ENCODE measurements around the gene NAT8. TPM values are rescaled to one million over a fixed set of nuclear protein-coding genes. Genes with fewer than 3 reads are reported as not detected.
"Not testable (repeated sequence)": the region's sequence is repeated elsewhere in the genome, so short reads cannot be mapped to it uniquely, and the experiment has no call there.

NAT8 gene
- total RNA-seq, 1 donor from 2014 or later, result not detected

- no peaks in the 10 kb centered on the region for H3K36me3 Mint-ChIP-seq (ENCODE audit: unreplicated experiment)
- H3K27me3 Mint-ChIP-seq (ENCODE audit: unreplicated experiment), result peaks cover 10% of the 10 kb centered on the region
- H3K27ac Mint-ChIP-seq (ENCODE audit: unreplicated experiment), result no peak overlapping the region
- no peaks in the 10 kb centered on the region for H3K4me1 Mint-ChIP-seq (ENCODE audit: unreplicated experiment)
- no peak for DNase-seq (ENCODE audit: extremely low spot score, unreplicated experiment)
- H3K4me3 Mint-ChIP-seq (ENCODE audit: unreplicated experiment), result no peak overlapping the region
- TF ChIP-seq CTCF (IDR thresholded peaks at IDR 0.05), result no peak
- peaks cover 5% of the 10 kb centered on the region for H3K9me3 Mint-ChIP-seq (ENCODE audit: unreplicated experiment)
Observed at GRCh38 chr2:73640511-73640911, 1.7 kb downstream of the NAT8 start.

- H3K4me3 Mint-ChIP-seq (ENCODE audit: unreplicated experiment), result no peak overlapping the region
- TF ChIP-seq CTCF (IDR thresholded peaks at IDR 0.05), result no peak
- peaks cover 5% of the 10 kb centered on the region for H3K9me3 Mint-ChIP-seq (ENCODE audit: unreplicated experiment)
- no peaks in the 10 kb centered on the region for H3K4me1 Mint-ChIP-seq (ENCODE audit: unreplicated experiment)
- H3K27ac Mint-ChIP-seq (ENCODE audit: unreplicated experiment), result no peak overlapping the region
- DNase-seq (ENCODE audit: extremely low spot score, unreplicated experiment), result no peak
- H3K36me3 Mint-ChIP-seq (ENCODE audit: unreplicated experiment), result no peaks in the 10 kb centered on the region
- H3K27me3 Mint-ChIP-seq (ENCODE audit: unreplicated experiment), result no peaks in the 10 kb centered on the region
Observed at GRCh38 chr2:73638429-73638828, 3.8 kb downstream of the NAT8 start.

GRCh38 chr2:73636977-73637376, 5.2 kb downstream of the NAT8 start:
- not testable (repeated sequence) for H3K27me3 Mint-ChIP-seq (ENCODE audit: unreplicated experiment); H3K4me3 Mint-ChIP-seq (ENCODE audit: unreplicated experiment); H3K27ac Mint-ChIP-seq (ENCODE audit: unreplicated experiment); H3K9me3 Mint-ChIP-seq (ENCODE audit: unreplicated experiment); DNase-seq (ENCODE audit: extremely low spot score, unreplicated experiment); H3K36me3 Mint-ChIP-seq (ENCODE audit: unreplicated experiment); H3K4me1 Mint-ChIP-seq (ENCODE audit: unreplicated experiment)

GRCh38 chr2:73630662-73631266, 11.5 kb downstream of the NAT8 start:
- H3K4me3 Mint-ChIP-seq (ENCODE audit: unreplicated experiment), result not testable (repeated sequence)

GRCh38 chr2:73628493-73628892, 13.7 kb downstream of the NAT8 start:
- not testable (repeated sequence) for H3K36me3 Mint-ChIP-seq (ENCODE audit: unreplicated experiment); H3K27me3 Mint-ChIP-seq (ENCODE audit: unreplicated experiment); H3K4me1 Mint-ChIP-seq (ENCODE audit: unreplicated experiment); H3K4me3 Mint-ChIP-seq (ENCODE audit: unreplicated experiment); H3K27ac Mint-ChIP-seq (ENCODE audit: unreplicated experiment); DNase-seq (ENCODE audit: extremely low spot score, unreplicated experiment)
- H3K9me3 Mint-ChIP-seq (ENCODE audit: unreplicated experiment), result peaks cover 11% of the 10 kb centered on the region

More at GRCh38 chr2:73630662-73631266, 11.5 kb downstream of the NAT8 start:
- TF ChIP-seq CTCF (IDR thresholded peaks at IDR 0.05), result peak; percentile 63
- peaks cover 11% of the 10 kb centered on the region for H3K9me3 Mint-ChIP-seq (ENCODE audit: unreplicated experiment)
- not testable (repeated sequence) for H3K4me1 Mint-ChIP-seq (ENCODE audit: unreplicated experiment); DNase-seq (ENCODE audit: extremely low spot score, unreplicated experiment); H3K27me3 Mint-ChIP-seq (ENCODE audit: unreplicated experiment); H3K36me3 Mint-ChIP-seq (ENCODE audit: unreplicated experiment); H3K27ac Mint-ChIP-seq (ENCODE audit: unreplicated experiment)

- H3K4me1 Mint-ChIP-seq (ENCODE audit: unreplicated experiment); H3K4me3 Mint-ChIP-seq (ENCODE audit: unreplicated experiment); DNase-seq (ENCODE audit: extremely low spot score, unreplicated experiment); H3K36me3 Mint-ChIP-seq (ENCODE audit: unreplicated experiment); H3K27ac Mint-ChIP-seq (ENCODE audit: unreplicated experiment); H3K27me3 Mint-ChIP-seq (ENCODE audit: unreplicated experiment): not testable (repeated sequence)
- peaks cover 11% of the 10 kb centered on the region for H3K9me3 Mint-ChIP-seq (ENCODE audit: unreplicated experiment)
Observed at GRCh38 chr2:73626237-73626636, 16.0 kb downstream of the NAT8 start.

- not testable (repeated sequence) for H3K4me1 Mint-ChIP-seq (ENCODE audit: unreplicated experiment); H3K27ac Mint-ChIP-seq (ENCODE audit: unreplicated experiment); DNase-seq (ENCODE audit: extremely low spot score, unreplicated experiment); H3K27me3 Mint-ChIP-seq (ENCODE audit: unreplicated experiment); H3K4me3 Mint-ChIP-seq (ENCODE audit: unreplicated experiment); H3K36me3 Mint-ChIP-seq (ENCODE audit: unreplicated experiment)
- peaks cover 11% of the 10 kb centered on the region for H3K9me3 Mint-ChIP-seq (ENCODE audit: unreplicated experiment)
Observed at GRCh38 chr2:73624625-73625024, 17.6 kb downstream of the NAT8 start.

- DNase-seq (ENCODE audit: extremely low spot score, unreplicated experiment); H3K27ac Mint-ChIP-seq (ENCODE audit: unreplicated experiment); H3K36me3 Mint-ChIP-seq (ENCODE audit: unreplicated experiment); H3K4me1 Mint-ChIP-seq (ENCODE audit: unreplicated experiment); H3K27me3 Mint-ChIP-seq (ENCODE audit: unreplicated experiment); H3K4me3 Mint-ChIP-seq (ENCODE audit: unreplicated experiment): not testable (repeated sequence)
- H3K9me3 Mint-ChIP-seq (ENCODE audit: unreplicated experiment), result peaks cover 11% of the 10 kb centered on the region
Observed at GRCh38 chr2:73624036-73624435, 18.2 kb downstream of the NAT8 start.

GRCh38 chr2:73619925-73620324, 22.3 kb downstream of the NAT8 start:
- not testable (repeated sequence) for H3K4me1 Mint-ChIP-seq (ENCODE audit: unreplicated experiment); H3K9me3 Mint-ChIP-seq (ENCODE audit: unreplicated experiment); H3K4me3 Mint-ChIP-seq (ENCODE audit: unreplicated experiment); DNase-seq (ENCODE audit: extremely low spot score, unreplicated experiment); H3K36me3 Mint-ChIP-seq (ENCODE audit: unreplicated experiment); H3K27ac Mint-ChIP-seq (ENCODE audit: unreplicated experiment); H3K27me3 Mint-ChIP-seq (ENCODE audit: unreplicated experiment)

All from osteocyte (in vitro differentiated cells).